ENCODE results near the gene HMX3. TPM values are rescaled to one million over a fixed set of nuclear protein-coding genes. Genes with fewer than 3 reads are reported as not detected.
A peak's percentile ranks its signal among the peaks of the same experiment; 100 is the strongest.

Gene HMX3
- total and polyA plus RNA-seq, 2 of the 13 experiments (the other 11 are each of a cell fraction or from before 2014, with no cell fraction given): not detected

DNA sequence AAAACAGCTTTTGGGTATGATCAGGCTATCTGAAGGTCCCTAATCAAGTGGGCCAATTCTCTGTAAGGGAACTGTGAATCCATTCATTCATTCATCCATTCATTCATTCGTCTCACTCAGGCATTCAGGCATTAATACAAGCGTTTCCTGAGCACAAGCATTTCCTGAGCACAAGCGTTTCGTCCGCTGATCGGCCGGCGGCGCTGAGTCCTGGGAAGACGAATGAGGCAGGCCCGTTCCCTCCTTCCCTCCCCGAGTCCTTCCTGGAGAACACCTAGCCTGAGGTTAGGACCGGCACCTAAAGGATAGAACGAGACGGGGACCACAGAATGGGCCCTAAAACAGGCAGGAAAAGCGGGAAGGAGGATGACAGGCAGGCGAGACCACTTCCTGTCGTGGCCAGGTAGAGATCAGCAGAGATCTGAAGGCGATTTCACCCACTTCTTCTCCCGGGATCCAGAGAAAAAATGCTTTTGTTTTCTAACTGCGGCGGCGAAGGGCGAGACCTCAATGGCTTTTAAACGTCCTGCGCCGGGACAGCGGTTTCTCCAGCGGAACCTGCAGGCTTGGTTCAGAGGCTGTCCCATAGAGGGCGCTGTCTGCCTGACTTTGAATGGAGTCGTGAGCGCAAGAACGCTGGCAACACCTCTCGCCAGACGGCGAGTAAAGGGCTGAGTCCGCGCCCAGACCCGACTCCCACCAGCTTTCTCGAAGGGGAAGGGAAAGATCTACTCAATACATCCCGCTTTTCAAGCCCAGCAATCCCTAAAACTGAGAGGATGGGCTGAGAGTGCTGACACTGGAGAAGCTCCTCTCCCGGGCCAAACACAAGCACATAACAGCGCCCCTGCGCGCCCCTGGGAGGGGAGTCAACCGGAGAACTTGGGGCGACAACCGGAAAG is 2.9 kb upstream of the HMX3 start (continued):
- no peak for TF ChIP-seq JARID2 (CRISPR knock-in tag; IDR thresholded peaks at IDR 0.05; ENCODE audit: insufficient replicate concordance)
- TF ChIP-seq KDM5A (IDR thresholded peaks at IDR 0.05; ENCODE audit: borderline replicate concordance, low read length): no peak
- TF ChIP-seq ZNF567 (CRISPR knock-in tag; IDR thresholded peaks at IDR 0.05; ENCODE audit: borderline replicate concordance): no peak
- TF ChIP-seq, protein P1, sequence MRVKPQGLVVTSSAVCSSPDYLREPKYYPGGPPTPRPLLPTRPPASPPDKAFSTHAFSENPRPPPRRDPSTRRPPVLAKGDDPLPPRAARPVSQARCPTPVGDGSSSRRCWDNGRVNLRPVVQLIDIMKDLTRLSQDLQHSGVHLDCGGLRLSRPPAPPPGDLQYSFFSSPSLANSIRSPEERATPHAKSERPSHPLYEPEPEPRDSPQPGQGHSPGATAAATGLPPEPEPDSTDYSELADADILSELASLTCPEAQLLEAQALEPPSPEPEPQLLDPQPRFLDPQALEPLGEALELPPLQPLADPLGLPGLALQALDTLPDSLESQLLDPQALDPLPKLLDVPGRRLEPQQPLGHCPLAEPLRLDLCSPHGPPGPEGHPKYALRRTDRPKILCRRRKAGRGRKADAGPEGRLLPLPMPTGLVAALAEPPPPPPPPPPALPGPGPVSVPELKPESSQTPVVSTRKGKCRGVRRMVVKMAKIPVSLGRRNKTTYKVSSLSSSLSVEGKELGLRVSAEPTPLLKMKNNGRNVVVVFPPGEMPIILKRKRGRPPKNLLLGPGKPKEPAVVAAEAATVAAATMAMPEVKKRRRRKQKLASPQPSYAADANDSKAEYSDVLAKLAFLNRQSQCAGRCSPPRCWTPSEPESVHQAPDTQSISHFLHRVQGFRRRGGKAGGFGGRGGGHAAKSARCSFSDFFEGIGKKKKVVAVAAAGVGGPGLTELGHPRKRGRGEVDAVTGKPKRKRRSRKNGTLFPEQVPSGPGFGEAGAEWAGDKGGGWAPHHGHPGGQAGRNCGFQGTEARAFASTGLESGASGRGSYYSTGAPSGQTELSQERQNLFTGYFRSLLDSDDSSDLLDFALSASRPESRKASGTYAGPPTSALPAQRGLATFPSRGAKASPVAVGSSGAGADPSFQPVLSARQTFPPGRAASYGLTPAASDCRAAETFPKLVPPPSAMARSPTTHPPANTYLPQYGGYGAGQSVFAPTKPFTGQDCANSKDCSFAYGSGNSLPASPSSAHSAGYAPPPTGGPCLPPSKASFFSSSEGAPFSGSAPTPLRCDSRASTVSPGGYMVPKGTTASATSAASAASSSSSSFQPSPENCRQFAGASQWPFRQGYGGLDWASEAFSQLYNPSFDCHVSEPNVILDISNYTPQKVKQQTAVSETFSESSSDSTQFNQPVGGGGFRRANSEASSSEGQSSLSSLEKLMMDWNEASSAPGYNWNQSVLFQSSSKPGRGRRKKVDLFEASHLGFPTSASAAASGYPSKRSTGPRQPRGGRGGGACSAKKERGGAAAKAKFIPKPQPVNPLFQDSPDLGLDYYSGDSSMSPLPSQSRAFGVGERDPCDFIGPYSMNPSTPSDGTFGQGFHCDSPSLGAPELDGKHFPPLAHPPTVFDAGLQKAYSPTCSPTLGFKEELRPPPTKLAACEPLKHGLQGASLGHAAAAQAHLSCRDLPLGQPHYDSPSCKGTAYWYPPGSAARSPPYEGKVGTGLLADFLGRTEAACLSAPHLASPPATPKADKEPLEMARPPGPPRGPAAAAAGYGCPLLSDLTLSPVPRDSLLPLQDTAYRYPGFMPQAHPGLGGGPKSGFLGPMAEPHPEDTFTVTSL (CRISPR knock-in tag; IDR thresholded peaks at IDR 0.05; ENCODE audit: borderline replicate concordance): no peak
- TF ChIP-seq ELF1 (CRISPR knock-in tag; IDR thresholded peaks at IDR 0.05): no peak
- TF ChIP-seq, protein P2, sequence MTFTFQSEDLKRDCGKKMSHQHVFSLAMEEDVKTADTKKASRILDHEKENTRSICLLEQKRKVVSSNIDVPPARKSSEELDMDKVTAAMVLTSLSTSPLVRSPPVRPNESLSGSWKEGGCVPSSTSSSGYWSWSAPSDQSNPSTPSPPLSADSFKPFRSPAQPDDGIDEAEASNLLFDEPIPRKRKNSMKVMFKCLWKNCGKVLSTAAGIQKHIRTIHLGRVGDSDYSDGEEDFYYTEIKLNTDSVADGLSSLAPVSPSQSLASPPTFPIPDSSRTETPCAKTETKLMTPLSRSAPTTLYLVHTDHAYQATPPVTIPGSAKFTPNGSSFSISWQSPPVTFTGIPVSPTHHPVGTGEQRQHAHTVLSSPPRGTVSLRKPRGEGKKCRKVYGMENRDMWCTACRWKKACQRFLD (CRISPR knock-in tag; IDR thresholded peaks at IDR 0.05; ENCODE audit: borderline replicate concordance): no peak
- no peak for TF ChIP-seq ZNF180 (CRISPR knock-in tag; IDR thresholded peaks at IDR 0.05; ENCODE audit: borderline replicate concordance, low read depth)
- TF ChIP-seq, protein P3, sequence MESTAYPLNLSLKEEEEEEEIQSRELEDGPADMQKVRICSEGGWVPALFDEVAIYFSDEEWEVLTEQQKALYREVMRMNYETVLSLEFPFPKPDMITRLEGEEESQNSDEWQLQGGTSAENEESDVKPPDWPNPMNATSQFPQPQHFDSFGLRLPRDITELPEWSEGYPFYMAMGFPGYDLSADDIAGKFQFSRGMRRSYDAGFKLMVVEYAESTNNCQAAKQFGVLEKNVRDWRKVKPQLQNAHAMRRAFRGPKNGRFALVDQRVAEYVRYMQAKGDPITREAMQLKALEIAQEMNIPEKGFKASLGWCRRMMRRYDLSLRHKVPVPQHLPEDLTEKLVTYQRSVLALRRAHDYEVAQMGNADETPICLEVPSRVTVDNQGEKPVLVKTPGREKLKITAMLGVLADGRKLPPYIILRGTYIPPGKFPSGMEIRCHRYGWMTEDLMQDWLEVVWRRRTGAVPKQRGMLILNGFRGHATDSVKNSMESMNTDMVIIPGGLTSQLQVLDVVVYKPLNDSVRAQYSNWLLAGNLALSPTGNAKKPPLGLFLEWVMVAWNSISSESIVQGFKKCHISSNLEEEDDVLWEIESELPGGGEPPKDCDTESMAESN (CRISPR knock-in tag; conservative IDR thresholded peaks at IDR 0.05): no peak
- TF ChIP-seq, protein P4, sequence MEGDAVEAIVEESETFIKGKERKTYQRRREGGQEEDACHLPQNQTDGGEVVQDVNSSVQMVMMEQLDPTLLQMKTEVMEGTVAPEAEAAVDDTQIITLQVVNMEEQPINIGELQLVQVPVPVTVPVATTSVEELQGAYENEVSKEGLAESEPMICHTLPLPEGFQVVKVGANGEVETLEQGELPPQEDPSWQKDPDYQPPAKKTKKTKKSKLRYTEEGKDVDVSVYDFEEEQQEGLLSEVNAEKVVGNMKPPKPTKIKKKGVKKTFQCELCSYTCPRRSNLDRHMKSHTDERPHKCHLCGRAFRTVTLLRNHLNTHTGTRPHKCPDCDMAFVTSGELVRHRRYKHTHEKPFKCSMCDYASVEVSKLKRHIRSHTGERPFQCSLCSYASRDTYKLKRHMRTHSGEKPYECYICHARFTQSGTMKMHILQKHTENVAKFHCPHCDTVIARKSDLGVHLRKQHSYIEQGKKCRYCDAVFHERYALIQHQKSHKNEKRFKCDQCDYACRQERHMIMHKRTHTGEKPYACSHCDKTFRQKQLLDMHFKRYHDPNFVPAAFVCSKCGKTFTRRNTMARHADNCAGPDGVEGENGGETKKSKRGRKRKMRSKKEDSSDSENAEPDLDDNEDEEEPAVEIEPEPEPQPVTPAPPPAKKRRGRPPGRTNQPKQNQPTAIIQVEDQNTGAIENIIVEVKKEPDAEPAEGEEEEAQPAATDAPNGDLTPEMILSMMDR (CRISPR knock-in tag; IDR thresholded peaks at IDR 0.05): peak; percentile 94
- TF ChIP-seq SUZ12 (IDR thresholded peaks at IDR 0.05; ENCODE audit: low read depth, low read length): no peak
- TF ChIP-seq, protein P5, sequence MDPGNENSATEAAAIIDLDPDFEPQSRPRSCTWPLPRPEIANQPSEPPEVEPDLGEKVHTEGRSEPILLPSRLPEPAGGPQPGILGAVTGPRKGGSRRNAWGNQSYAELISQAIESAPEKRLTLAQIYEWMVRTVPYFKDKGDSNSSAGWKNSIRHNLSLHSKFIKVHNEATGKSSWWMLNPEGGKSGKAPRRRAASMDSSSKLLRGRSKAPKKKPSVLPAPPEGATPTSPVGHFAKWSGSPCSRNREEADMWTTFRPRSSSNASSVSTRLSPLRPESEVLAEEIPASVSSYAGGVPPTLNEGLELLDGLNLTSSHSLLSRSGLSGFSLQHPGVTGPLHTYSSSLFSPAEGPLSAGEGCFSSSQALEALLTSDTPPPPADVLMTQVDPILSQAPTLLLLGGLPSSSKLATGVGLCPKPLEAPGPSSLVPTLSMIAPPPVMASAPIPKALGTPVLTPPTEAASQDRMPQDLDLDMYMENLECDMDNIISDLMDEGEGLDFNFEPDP (CRISPR knock-in tag; conservative IDR thresholded peaks at IDR 0.05): no peak
- 0 out of 2 replicates have a peak, but pooled peaks have one; percentile 17 for TF ChIP-seq FOXA3 (CRISPR knock-in tag; IDR thresholded peaks at IDR 0.05)
- TF ChIP-seq IKZF1 (IDR thresholded peaks at IDR 0.05): no peak
- TF ChIP-seq ZNF614 (CRISPR knock-in tag; IDR thresholded peaks at IDR 0.05; ENCODE audit: borderline replicate concordance): 0 out of 2 replicates have a peak, but pooled peaks have one; percentile 44
- TF ChIP-seq ZNF782 (CRISPR knock-in tag; IDR thresholded peaks at IDR 0.05; ENCODE audit: borderline replicate concordance): no peak
